Measurements from ENCODE around the gene DDIT4.
"Not testable (repeated sequence)": the region's sequence is repeated elsewhere in the genome, so short reads cannot be mapped to it uniquely, and the experiment has no call there.

DDIT4 gene

GRCh38 chr10:72276421-72277339, 3.0 kb downstream of the DDIT4 start:
- Histone ChIP-seq H3K27me3 (no peaks in the 10 kb centered on the region), H3K4me1 (peaks cover 6% of the 10 kb centered on the region; the same call in 1 of the 2 replicates), H3K9me3 (no peaks in the 10 kb centered on the region), H3K36me3 (peaks cover 22% of the 10 kb centered on the region), H3K4me3 (ENCODE audit: low read depth, low read length) (peak overlapping the region; percentile 99)
- DNase-seq: no peak
- TF ChIP-seq, protein P1, sequence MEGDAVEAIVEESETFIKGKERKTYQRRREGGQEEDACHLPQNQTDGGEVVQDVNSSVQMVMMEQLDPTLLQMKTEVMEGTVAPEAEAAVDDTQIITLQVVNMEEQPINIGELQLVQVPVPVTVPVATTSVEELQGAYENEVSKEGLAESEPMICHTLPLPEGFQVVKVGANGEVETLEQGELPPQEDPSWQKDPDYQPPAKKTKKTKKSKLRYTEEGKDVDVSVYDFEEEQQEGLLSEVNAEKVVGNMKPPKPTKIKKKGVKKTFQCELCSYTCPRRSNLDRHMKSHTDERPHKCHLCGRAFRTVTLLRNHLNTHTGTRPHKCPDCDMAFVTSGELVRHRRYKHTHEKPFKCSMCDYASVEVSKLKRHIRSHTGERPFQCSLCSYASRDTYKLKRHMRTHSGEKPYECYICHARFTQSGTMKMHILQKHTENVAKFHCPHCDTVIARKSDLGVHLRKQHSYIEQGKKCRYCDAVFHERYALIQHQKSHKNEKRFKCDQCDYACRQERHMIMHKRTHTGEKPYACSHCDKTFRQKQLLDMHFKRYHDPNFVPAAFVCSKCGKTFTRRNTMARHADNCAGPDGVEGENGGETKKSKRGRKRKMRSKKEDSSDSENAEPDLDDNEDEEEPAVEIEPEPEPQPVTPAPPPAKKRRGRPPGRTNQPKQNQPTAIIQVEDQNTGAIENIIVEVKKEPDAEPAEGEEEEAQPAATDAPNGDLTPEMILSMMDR (IDR thresholded peaks at IDR 0.05; ENCODE audit: low read depth, low read length): no peak

DNA sequence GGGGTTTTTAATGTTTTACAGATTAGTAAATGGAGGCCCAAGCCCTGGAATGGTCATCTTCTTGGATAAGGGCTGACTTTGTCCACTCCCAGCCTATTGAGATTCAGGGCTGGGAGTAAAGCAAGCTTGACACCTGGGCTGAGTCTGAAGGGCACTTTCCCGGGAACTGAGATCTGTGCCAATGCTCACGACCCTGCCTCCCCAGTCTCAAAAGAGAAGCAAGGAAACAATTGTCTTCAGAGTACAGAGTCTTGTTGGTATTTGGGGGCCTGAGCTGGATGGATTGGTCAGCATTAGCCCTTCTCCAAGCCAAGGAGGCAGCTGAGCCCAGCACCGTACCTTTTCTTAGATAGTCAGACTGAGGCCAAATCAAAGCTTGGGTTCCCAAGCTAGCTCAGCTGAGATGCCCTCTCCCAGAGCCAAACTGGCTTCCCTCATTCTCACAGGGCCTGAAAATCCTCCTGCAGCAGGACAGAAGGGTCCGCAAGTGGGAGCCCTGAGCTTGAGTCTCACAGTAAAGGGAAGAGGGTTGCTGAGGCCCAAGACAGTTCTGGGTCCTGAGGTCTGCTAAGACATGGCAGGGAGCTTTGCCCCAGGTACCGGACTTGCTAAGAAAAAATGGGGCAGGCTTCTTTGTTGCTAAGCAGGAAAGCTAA, 3.7 kb downstream of the DDIT4 start:
- DNase-seq: no peak

GRCh38 chr10:72277996-72278667, 4.4 kb downstream of the DDIT4 start:
- Histone ChIP-seq H3K27me3 (no peaks in the 10 kb centered on the region), H3K4me1 (no peaks in the 10 kb centered on the region), H3K4me3 (ENCODE audit: low read depth, low read length) (no peak overlapping the region), H3K9me3 (no peaks in the 10 kb centered on the region), H3K36me3 (peaks cover 22% of the 10 kb centered on the region)
- DNase-seq: no peak
- TF ChIP-seq, protein P1 (IDR thresholded peaks at IDR 0.05; ENCODE audit: low read depth, low read length): no peak

More for the DNA sequence above, 3.7 kb downstream of the DDIT4 start:
- TF ChIP-seq, protein P1 (IDR thresholded peaks at IDR 0.05; ENCODE audit: low read depth, low read length): no peak
- Histone ChIP-seq H3K4me1 (0 out of 2 replicates have a peak, but pooled peaks cover under 1% of the 10 kb centered on the region), H3K9me3 (no peaks in the 10 kb centered on the region), H3K4me3 (ENCODE audit: low read depth, low read length) (peak overlapping the region; percentile 99), H3K36me3 (peaks cover 22% of the 10 kb centered on the region), H3K27me3 (no peaks in the 10 kb centered on the region)

DNA sequence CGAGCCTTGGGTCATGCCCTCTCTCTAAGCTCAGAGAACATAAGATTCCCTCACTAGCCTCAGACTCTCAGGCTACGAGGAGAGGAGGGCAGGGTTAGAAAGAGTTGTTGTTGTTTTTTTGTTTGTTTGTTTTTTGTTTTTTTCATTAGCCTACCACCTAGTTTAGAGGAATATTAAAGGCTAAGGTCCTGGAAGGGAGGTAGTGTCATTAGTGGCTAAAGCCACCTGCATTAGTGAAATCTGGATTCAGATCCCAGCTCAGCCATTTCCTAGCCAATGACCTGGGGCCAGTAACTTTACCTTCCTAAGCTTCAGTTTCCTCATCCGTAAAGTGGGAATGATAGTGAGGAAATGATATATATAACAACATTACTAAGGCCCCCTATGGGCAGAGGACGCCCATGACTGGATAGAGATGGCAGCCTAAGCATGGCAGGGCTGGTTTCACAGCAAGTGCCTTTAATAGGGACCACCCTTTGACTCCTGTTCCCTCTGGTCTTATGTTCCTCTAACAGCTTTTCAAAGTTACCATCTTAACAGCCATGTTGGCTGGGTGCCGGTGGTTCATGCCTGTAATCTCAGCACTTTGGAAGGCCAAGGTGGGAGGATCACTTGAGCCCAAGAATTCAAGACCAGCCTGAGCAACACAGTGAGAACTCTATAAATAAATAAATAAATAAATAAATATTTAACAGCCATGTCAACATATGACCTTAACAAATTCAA, 5.1 kb downstream of the DDIT4 start:
- Histone ChIP-seq H3K27me3 (no peaks in the 10 kb centered on the region), H3K9me3 (no peaks in the 10 kb centered on the region), H3K4me1 (no peaks in the 10 kb centered on the region), H3K36me3 (peaks cover 22% of the 10 kb centered on the region), H3K4me3 (ENCODE audit: low read depth, low read length) (no peak overlapping the region)
- TF ChIP-seq, protein P1 (IDR thresholded peaks at IDR 0.05; ENCODE audit: low read depth, low read length): peak; percentile 25; the same call in 1 of the 2 replicates
- no peak for DNase-seq

DNA sequence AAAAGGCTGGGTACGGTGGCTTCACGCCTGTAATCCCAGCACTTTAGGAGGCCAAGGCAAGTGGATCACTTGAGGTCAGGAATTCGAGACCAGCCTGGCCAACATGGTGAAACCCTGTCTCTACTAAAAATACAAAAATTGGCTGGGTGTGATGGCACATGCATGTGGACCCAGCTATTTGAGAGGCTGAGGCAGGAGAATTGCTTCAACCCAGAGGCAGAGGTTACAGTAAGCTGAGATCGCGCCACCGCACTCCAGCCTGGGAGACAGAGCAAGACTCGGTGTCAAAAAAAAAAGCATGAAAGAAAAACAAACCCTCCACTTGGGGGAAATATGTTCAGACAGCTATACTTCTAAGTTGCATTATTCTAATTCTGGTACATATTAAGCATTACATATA, 5.9 kb downstream of the DDIT4 start:
- not testable (repeated sequence) for H3K27me3 ChIP-seq; DNase-seq; H3K9me3 ChIP-seq; H3K4me1 ChIP-seq; H3K4me3 ChIP-seq (ENCODE audit: low read depth, low read length)
- H3K36me3 ChIP-seq: peaks cover 19% of the 10 kb centered on the region

GRCh38 chr10:72283131-72283530, 9.4 kb downstream of the DDIT4 start:
- H3K4me1 ChIP-seq: no peaks in the 10 kb centered on the region
- DNase-seq: no peak
- no peaks in the 10 kb centered on the region for H3K9me3 ChIP-seq
- H3K36me3 ChIP-seq: no peaks in the 10 kb centered on the region
- TF ChIP-seq, protein P1 (IDR thresholded peaks at IDR 0.05; ENCODE audit: low read depth, low read length): no peak
- no peaks in the 10 kb centered on the region for H3K27me3 ChIP-seq
- no peak overlapping the region for H3K4me3 ChIP-seq (ENCODE audit: low read depth, low read length)

Measured in BE2C (cell line).